Tibial nerve (tissue), 4 donors: Measurements from ENCODE around the gene GMPPA. TPM values are rescaled to one million over a fixed set of nuclear protein-coding genes. Genes with fewer than 3 reads are reported as not detected.

ENCODE experiments used
- DNase-seq, 2 donors: peaks; one replicate each; pipeline ENCODE4 v3.0.0-alpha.2; 2019; ENCODE audit warnings: low spot score in 2 of 2
- H3K27ac ChIP-seq, 4 donors: fragments of 200-600 bp; sonication (generic) in 3 of 4; one replicate each; pipeline ENCODE4 v1.5.1; 2017 to 2019; ENCODE audit warnings: mild to moderate bottlenecking in 1 of 4
- H3K27me3 ChIP-seq, 2 donors: fragments of 200-600 bp; sonication (generic) in 1 of 2; one replicate each; pipeline versions ENCODE4 v1.5.1 to v1.6.0; 2017 to 2019
- H3K36me3 ChIP-seq, 3 donors: fragments of 200-600 bp; sonication (generic); one replicate each; pipeline ENCODE4 v1.5.1; 2018 to 2019
- H3K4me1 ChIP-seq, 4 donors: fragments of 200-600 bp; sonication (generic) in 3 of 4; one replicate each; pipeline ENCODE4 v1.5.1; 2017 to 2019
- H3K4me3 ChIP-seq, 4 donors: fragments of 200-600 bp; sonication (generic) in 3 of 4; one replicate each; pipeline ENCODE4 v1.5.1; 2017 to 2019; ENCODE audit warnings: mild to moderate bottlenecking in 1 of 4, moderate library complexity in 1 of 4
- H3K9me3 ChIP-seq, 4 donors: fragments of 200-600 bp; sonication (generic) in 3 of 4; one replicate each; pipeline ENCODE4 v1.5.1; 2017 to 2019
- CTCF ChIP-seq, 5 experiments: fragments of 200-600 bp in 3 of 5; fragments of 450-650 bp in 2 of 5; sonication (generic) in 3 of 5; IDR thresholded peaks; one replicate each; pipeline ENCODE4 v1.5.1; 2016 to 2019; ENCODE audit warnings: antibody characterized with exemption in 5 of 5, mild to moderate bottlenecking in 3 of 5, moderate library complexity in 2 of 5
- EP300 ChIP-seq, 2 donors: sonication (generic); formaldehyde crosslinking; IDR thresholded peaks; one replicate each; pipeline ENCODE4 v1.6.1; 2017; ENCODE audit warnings: antibody characterized with exemption in 2 of 2, mild to moderate bottlenecking in 1 of 2
- POLR2A ChIP-seq, 2 donors: fragments of 450-650 bp; IDR thresholded peaks; one replicate each; pipeline ENCODE4 v1.6.1; 2017; ENCODE audit warnings: antibody characterized with exemption in 2 of 2, mild to moderate bottlenecking in 2 of 2, moderate library complexity in 2 of 2
- WGBS, 2 donors: methylation state at CpG; one replicate each; pipeline ENCODE4 v1.1.5; 2018; 5-methylcytosine and 5-hydroxymethylcytosine counted together
- total RNA-seq, 4 donors: library from RNA; depleted of rRNA; stranded (reverse); fragments of >200 nt; gene quantifications; one replicate each; pipeline ENCODE4 v1.1.0, GENCODE V29; 2016

Gene GMPPA
- total RNA-seq, 4 donors from 2014 or later: 18.8 to 29.7 (median 27.8) TPM

DNA sequence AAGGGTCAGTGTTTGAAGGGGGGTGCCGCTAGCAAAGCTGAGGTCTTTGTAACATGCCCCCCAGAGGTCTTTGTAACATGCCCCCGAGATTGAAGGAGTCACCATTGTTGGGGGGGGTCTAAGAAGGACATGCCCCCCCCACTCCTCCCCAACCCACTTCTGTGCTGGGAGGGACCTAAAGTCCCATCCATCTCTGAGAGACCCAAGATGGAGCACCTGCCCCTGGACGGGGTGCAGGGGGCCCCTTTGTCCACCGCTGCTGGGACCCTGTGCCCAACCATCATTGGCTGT is 9.7 kb downstream of the GMPPA start:
- H3K27ac ChIP-seq: no peak overlapping the region
- no peaks in the 10 kb centered on the region for H3K9me3 ChIP-seq
- H3K36me3 ChIP-seq: peaks cover 0 to 45% (median 0%) of the 10 kb centered on the region in 3 donors
- H3K27me3 ChIP-seq: peaks cover 0 to 50% of the 10 kb centered on the region in 2 donors
- H3K4me1 ChIP-seq: peaks cover 0 to 42% (median 11%) of the 10 kb centered on the region in 4 donors
- TF ChIP-seq EP300 (IDR thresholded peaks at IDR 0.05): no peak
- no peak for TF ChIP-seq CTCF (IDR thresholded peaks at IDR 0.05)
- no peak for TF ChIP-seq POLR2A (IDR thresholded peaks at IDR 0.05)
- WGBS, 2 donors: 44 to 46% methylated on average over 4 of the region's 4 CpGs
- no peak overlapping the region for H3K4me3 ChIP-seq
- no peak for DNase-seq

- 9 to 12% methylated on average over 5 to 10 of the region's 14 CpGs for WGBS, 2 donors
- H3K36me3 ChIP-seq: peaks cover 0 to 37% (median 0%) of the 10 kb centered on the region in 3 donors
- no peak overlapping the region for H3K4me3 ChIP-seq
- H3K4me1 ChIP-seq: peaks cover 0 to 50% (median 12%) of the 10 kb centered on the region in 4 donors
- no peak for TF ChIP-seq EP300 (IDR thresholded peaks at IDR 0.05)
- no peak for TF ChIP-seq CTCF (IDR thresholded peaks at IDR 0.05)
- no peak for TF ChIP-seq POLR2A (IDR thresholded peaks at IDR 0.05)
- no peaks in the 10 kb centered on the region for H3K9me3 ChIP-seq
- no peak for DNase-seq
- peaks cover 0 to 58% of the 10 kb centered on the region in 2 donors for H3K27me3 ChIP-seq
- no peak overlapping the region for H3K27ac ChIP-seq
These were observed 10.5 kb downstream of the GMPPA start for GRCh38 chr2:219508971-219509779.

- TF ChIP-seq POLR2A (IDR thresholded peaks at IDR 0.05) (no peak), CTCF (IDR thresholded peaks at IDR 0.05) (peak; percentile 63 to 70 (median 66))
- Histone ChIP-seq H3K4me1 (peaks cover 0 to 56% (median 12%) of the 10 kb centered on the region in 4 donors), H3K27ac (peak overlapping the region in 2 of 4 donors; percentile 2 to 39), H3K4me3 (peak overlapping the region; percentile 2 to 41 (median 9)), H3K9me3 (no peaks in the 10 kb centered on the region), H3K27me3 (peaks cover 0 to 66% of the 10 kb centered on the region in 2 donors), H3K36me3 (peaks cover 0 to 29% (median 0%) of the 10 kb centered on the region in 3 donors)
- peak in 1 of 2 donors; percentile 37 for DNase-seq
- WGBS, 2 donors: 2 to 4% methylated on average over 26 of the region's 26 CpGs
These were observed 11.3 kb downstream of the GMPPA start for GRCh38 chr2:219509780-219510511.

DNA sequence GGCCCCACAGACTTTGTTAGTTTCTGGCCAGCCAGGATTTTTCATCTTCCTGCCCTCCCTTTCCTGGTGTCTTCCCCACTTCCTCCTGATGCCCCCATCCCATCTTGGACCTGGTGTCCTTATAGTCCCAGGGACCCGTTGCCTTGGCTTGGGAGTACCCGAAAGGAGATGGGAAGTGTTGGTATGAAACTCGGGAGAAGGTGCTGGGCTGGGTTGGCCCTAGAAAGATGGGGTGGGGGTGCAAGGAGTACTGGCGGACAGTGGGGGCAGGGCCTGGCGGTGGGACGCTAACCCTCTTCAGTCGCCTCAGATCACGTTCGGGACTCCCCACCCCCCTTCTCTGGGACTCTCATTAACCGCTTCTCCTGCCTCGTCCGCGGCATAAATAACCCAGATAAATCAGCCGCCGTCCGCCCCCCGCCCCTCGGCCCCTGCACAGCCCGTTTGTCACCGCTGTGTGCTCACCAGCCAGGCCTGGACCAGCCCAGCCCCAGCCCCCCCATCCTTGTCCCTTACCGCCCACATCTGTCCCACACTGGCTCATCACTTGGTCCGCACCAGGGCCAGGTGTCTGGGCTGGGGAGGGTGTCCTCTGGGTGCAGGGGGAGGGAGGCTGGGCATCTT is 11.9 kb downstream of the GMPPA start:
- DNase-seq: no peak
- Histone ChIP-seq H3K9me3 (no peaks in the 10 kb centered on the region), H3K27me3 (peaks cover 0 to 71% of the 10 kb centered on the region in 2 donors), H3K36me3 (peaks cover 0 to 22% (median 0%) of the 10 kb centered on the region in 3 donors), H3K27ac (peak overlapping the region in 2 of 4 donors; percentile 2 to 39), H3K4me3 (no peak overlapping the region), H3K4me1 (peaks cover 0 to 56% (median 12%) of the 10 kb centered on the region in 4 donors)
- TF ChIP-seq CTCF (IDR thresholded peaks at IDR 0.05): no peak
- no peak for TF ChIP-seq EP300 (IDR thresholded peaks at IDR 0.05)
- no peak for TF ChIP-seq POLR2A (IDR thresholded peaks at IDR 0.05)
- 36 to 43% methylated on average over 22 of the region's 22 CpGs for WGBS, 2 donors
